HG02588 (cell line): ENCODE data around the gene TSPY8.
"Not testable (repeated sequence)": the region's sequence is repeated elsewhere in the genome, so short reads cannot be mapped to it uniquely, and the experiment has no call there.

Experiments
- ATAC-seq: cut with Tn5 transposase; IDR thresholded peaks from one replicate; pipeline ENCODE4 v1.9.1; 2021; ENCODE audit warnings: mild to moderate bottlenecking, moderate library complexity; ENCODE audit not compliant: unreplicated experiment

TSPY8 gene

GRCh38 chrY:9357497-9357896 is at the start of gene TSPY8:
TSPY8 (plus strand) TSS chrY:9357797; CDS start chrY:9357843, 46 bp downstream.
- not testable (repeated sequence) for ATAC-seq

DNA sequence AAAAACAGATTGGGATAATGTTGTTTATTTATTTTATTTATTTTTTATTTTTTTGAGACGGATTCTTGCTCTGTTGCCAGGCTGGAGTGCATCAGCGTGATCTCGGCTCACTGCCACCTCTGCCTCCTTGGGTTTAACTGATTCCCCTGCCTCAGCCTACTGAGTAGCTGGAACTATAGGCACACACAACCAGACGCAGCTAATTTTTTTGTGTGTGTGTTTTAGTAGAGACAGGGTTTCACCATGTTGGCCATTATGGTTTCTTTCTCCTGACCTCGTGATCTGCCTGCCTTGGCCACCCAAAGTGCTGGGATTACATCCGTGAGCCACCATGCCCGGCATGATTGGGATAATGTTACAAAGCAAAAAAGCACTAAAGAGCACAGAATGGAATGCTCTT is 36.6 kb upstream of the TSPY8 start:
- ATAC-seq = no peak

- not testable (repeated sequence) for ATAC-seq
Measured at GRCh38 chrY:9337164-9337563, 20.4 kb upstream of the TSPY8 start, which contains the start of gene TSPY4. TSPY4 (plus strand) TSS chrY:9337464; CDS start chrY:9337510, 46 bp downstream.

GRCh38 chrY:9396527-9396926 is 38.9 kb downstream of the TSPY8 start:
- ATAC-seq = not testable (repeated sequence)

- not testable (repeated sequence) for ATAC-seq
Measured at GRCh38 chrY:9398121-9398520, 40.5 kb downstream of the TSPY8 start, which contains the start of gene TSPY3. TSPY3 (plus strand) TSS chrY:9398421; CDS start chrY:9398467, 46 bp downstream.
